Right atrium auricular region (tissue), 2 donors: ENCODE results near the gene SESN1. TPM values are rescaled to one million over a fixed set of nuclear protein-coding genes. Genes with fewer than 3 reads are reported as not detected.

Experiments
- DNase-seq: peaks from one replicate; pipeline ENCODE4 v3.0.0-alpha.2; 2019; ENCODE audit warnings: low spot score
- H3K27ac ChIP-seq, 2 donors: fragments of 200-600 bp; sonication (generic); 1 replicate in 1 of 2; 2 replicates in 1 of 2; pipeline ENCODE4 v1.5.1; 2016 to 2019
- H3K27me3 ChIP-seq, 2 donors: fragments of 200-600 bp; sonication (generic); one replicate each; pipeline versions ENCODE4 v1.5.1 to v1.6.0; 2017 to 2019
- H3K36me3 ChIP-seq: fragments of 200-600 bp; sonication (generic); one replicate; pipeline ENCODE4 v1.5.1; 2016
- H3K4me1 ChIP-seq, 2 donors: fragments of 200-600 bp; sonication (generic); one replicate each; pipeline versions ENCODE4 v1.5.1 to v1.6.0; 2017 to 2019
- H3K4me3 ChIP-seq, 2 donors: fragments of 200-600 bp; sonication (generic); 1 replicate in 1 of 2; 2 replicates in 1 of 2; pipeline ENCODE4 v1.5.1; 2017 to 2019; ENCODE audit warnings: mild to moderate bottlenecking in 1 of 2, moderate library complexity in 1 of 2
- H3K9me3 ChIP-seq, 2 donors: fragments of 200-600 bp; sonication (generic); one replicate each; pipeline ENCODE4 v1.5.1; 2019
- total RNA-seq, 2 donors: library from RNA; depleted of rRNA; stranded (reverse); fragments of >200 nt; gene quantifications; one replicate each; pipeline ENCODE4 v1.1.0, GENCODE V29; 2016
- TF ChIP-seq, protein P1 (sequence below), 2 donors: fragments of 200-600 bp; sonication (generic); IDR thresholded peaks; one replicate each; pipeline ENCODE4 v1.5.1; 2019; ENCODE audit warnings: antibody characterized with exemption in 2 of 2

Gene SESN1
- total RNA-seq, 2 donors from 2014 or later: 35.1 to 55.7 TPM

DNA sequence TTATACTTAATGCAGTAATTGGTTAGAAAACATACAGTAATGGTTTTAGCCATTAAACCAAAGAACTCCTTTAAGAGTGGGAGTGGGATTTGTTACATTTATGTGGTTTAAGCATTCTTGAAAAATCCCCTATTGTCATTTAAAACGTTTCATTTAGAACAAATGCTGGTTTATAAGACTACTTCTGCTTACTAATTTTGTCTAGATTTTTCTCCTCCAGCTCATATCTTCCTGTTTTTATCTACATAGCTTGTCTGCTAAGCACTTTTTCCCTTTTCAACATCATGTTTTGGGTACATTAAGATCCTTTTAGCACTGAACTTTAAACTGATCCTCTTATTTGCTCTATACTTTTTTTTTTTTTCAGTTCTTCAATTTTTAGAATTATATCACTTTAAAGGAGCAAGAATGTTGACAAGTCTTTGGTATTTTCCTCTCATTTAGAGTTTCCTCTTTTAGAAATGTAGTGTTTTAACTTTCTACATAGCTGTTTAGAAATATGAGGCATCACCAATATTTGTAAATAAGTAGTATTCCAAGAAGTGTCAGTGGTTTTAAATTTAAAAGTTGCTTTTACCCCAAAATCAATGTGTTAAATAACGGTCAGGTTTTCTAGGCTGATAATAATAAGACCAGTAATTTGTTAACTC lies 80.9 kb downstream of the SESN1 start:
- no peak overlapping the region for H3K4me3 ChIP-seq
- H3K4me1 ChIP-seq: peaks cover 0 to 40% of the 10 kb centered on the region in 2 donors
- TF ChIP-seq, protein P1, sequence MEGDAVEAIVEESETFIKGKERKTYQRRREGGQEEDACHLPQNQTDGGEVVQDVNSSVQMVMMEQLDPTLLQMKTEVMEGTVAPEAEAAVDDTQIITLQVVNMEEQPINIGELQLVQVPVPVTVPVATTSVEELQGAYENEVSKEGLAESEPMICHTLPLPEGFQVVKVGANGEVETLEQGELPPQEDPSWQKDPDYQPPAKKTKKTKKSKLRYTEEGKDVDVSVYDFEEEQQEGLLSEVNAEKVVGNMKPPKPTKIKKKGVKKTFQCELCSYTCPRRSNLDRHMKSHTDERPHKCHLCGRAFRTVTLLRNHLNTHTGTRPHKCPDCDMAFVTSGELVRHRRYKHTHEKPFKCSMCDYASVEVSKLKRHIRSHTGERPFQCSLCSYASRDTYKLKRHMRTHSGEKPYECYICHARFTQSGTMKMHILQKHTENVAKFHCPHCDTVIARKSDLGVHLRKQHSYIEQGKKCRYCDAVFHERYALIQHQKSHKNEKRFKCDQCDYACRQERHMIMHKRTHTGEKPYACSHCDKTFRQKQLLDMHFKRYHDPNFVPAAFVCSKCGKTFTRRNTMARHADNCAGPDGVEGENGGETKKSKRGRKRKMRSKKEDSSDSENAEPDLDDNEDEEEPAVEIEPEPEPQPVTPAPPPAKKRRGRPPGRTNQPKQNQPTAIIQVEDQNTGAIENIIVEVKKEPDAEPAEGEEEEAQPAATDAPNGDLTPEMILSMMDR (IDR thresholded peaks at IDR 0.05): no peak
- no peak for DNase-seq
- no peaks in the 10 kb centered on the region for H3K9me3 ChIP-seq
- no peaks in the 10 kb centered on the region for H3K27me3 ChIP-seq
- H3K36me3 ChIP-seq: no peaks in the 10 kb centered on the region
- peak overlapping the region; percentile 34 to 40 for H3K27ac ChIP-seq

DNA sequence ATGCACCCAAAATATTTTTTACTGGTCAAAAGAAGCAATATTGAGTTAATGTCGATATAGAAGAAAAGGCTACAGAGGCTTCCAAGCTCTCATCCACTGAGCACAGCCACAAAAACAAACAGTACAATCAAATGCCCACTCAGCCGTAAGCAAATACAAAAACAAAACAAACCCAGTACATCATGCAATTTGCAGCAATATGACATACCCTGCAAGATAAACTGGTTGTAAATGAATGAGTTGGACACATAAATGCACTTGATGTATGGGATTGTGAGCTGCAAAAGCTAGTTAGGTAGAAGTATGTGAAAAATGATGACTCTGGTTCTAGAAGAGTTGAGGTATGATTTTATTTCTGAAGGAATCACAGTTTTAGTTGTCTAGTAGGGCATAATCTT lies 83.9 kb downstream of the SESN1 start:
- Histone ChIP-seq H3K36me3 (no peaks in the 10 kb centered on the region), H3K4me3 (no peak overlapping the region), H3K27ac (peak overlapping the region; percentile 97), H3K9me3 (no peaks in the 10 kb centered on the region), H3K27me3 (no peaks in the 10 kb centered on the region), H3K4me1 (peaks cover 0 to 53% of the 10 kb centered on the region in 2 donors)
- no peak for DNase-seq
- TF ChIP-seq, protein P1 (IDR thresholded peaks at IDR 0.05): no peak

DNA sequence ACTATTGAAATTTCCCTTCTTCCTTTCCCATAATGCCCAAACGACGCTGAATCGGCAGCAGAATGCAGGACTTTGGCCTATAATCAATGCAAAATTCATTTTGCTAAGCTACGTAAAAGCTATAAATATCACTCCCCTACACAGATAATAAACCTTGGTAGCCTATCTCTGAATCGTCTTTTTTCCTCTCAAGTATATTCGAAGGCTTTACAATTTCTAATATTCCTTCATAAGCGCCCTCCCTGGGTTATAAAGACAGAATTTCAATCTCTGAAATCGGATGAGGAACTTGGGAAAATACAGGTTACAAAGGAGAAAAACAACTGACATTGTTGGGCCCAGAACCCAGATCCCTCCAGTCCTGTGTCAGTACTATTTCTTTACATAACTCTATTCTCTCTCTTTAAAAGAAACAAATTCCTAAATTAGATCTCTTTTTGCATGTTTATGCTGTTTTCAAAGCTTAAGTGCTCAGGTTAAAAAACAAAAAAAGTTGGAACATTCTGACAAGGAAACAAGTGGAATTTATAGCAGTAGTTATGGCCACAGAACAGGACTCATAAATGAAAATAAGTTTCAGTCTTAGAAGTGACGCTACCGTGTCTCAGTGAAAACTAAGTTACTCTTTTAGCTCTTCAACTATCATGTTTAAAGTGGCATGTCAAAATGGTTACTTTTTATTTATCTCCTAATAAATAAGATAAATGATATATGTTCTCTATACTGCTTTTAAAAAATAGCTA lies 84.5 kb downstream of the SESN1 start:
- peaks cover 0 to 54% of the 10 kb centered on the region in 2 donors for H3K4me1 ChIP-seq

DNA sequence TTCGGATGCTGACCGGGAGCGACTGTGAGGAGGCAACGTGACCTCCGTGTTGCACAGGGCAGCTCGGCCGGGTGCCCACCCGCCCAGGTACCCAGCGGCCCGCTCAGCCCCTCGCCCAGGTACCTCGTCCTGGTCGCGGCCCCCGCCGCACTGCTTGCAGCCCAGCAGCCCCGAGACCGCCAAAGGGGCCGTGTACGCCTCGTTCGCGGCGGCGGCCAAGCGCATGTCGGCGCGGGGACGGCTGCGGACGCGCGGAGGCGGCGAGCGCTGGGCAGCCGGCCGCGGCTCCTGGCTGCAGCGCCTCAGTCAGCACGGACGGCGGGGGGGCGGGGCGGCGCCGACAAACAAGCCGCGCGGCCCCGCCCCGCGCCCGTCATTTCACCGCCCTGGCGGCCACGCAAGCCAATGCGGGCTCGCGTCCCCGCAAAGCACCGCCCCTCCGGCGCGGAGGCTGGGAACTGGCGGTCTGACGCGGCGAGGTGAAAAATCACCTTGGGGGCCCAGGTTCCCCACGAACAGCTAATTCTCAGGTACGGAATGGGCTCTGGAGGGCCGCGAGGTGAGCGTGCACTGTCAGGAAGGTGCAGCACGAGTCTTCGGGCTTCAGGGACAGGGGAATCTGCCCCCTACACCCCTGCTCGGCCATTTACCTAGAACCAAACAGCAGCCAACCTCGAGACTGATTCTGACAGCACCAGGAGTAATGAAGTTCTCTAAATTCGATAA lies 85.2 kb downstream of the SESN1 start:
- peak; percentile 92 for DNase-seq
- H3K4me3 ChIP-seq: peak overlapping the region; percentile 89 to 90
- peaks cover 0 to 54% of the 10 kb centered on the region in 2 donors for H3K4me1 ChIP-seq

More for the DNA sequence above, 84.5 kb downstream of the SESN1 start:
- TF ChIP-seq, protein P1 (IDR thresholded peaks at IDR 0.05): no peak
- DNase-seq: no peak
- Histone ChIP-seq H3K27me3 (no peaks in the 10 kb centered on the region), H3K36me3 (no peaks in the 10 kb centered on the region), H3K9me3 (no peaks in the 10 kb centered on the region), H3K4me3 (peak overlapping the region; percentile 89 to 90), H3K27ac (peak overlapping the region; percentile 97)

DNA sequence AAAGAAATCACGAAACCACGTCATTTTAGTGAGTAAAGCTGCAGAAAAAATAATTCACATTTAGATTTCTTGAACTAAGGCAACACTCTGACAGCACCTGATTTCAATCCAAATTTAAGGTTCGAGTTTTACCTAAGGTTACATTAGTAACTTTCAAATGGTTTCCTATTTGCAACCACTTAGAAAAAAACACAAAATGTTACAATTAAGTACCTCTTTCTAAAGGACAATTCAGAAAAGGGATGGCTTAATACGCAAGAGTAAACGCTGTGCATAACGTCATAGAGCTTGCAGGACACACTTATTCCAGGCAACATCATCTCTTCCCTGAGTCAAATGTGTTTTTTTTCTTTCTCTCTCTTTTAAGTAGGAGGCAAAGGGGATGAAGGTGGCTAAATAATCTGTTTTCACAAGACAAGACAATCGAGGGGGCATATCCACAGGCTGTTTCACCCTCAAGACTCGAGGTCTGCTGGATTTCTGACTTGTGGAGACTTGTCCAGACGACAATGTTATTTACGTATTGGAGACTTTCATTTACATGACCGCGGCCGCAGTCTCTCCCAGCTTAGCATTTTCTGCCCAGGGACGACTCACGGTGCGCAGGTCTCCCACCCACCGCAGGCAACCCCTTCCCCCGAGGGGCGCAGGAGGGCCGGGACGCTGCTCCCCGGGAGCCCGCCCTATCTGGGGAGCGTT lies 86.0 kb downstream of the SESN1 start:
- DNase-seq: no peak
- Histone ChIP-seq H3K27ac (peak overlapping the region; percentile 97), H3K4me3 (peak overlapping the region; percentile 89 to 90), H3K4me1 (peaks cover 0 to 54% of the 10 kb centered on the region in 2 donors), H3K9me3 (no peaks in the 10 kb centered on the region), H3K36me3 (no peaks in the 10 kb centered on the region), H3K27me3 (no peaks in the 10 kb centered on the region)
- TF ChIP-seq, protein P1 (IDR thresholded peaks at IDR 0.05): no peak

More for the DNA sequence above, 85.2 kb downstream of the SESN1 start:
- TF ChIP-seq, protein P1 (IDR thresholded peaks at IDR 0.05): no peak
- H3K27me3 ChIP-seq: no peaks in the 10 kb centered on the region
- no peaks in the 10 kb centered on the region for H3K36me3 ChIP-seq
- H3K27ac ChIP-seq: peak overlapping the region; percentile 97
- no peaks in the 10 kb centered on the region for H3K9me3 ChIP-seq
